ENCODE results near the gene ANKRD12.

The ANKRD12 gene

GRCh38 chr18:9175115-9175514 lies 38.5 kb downstream of the ANKRD12 start:
- no peak overlapping the region for H3K4me3 Mint-ChIP-seq
- no peaks in the 10 kb centered on the region for H3K9me3 Mint-ChIP-seq (ENCODE audit: low read depth)

GRCh38 chr18:9177031-9177430 lies 40.5 kb downstream of the ANKRD12 start:
- Mint-ChIP-seq H3K4me3 (no peak overlapping the region), H3K4me1 (ENCODE audit: low read depth) (peaks cover 78% of the 10 kb centered on the region), H3K27ac (no peak overlapping the region), H3K27me3 (no peaks in the 10 kb centered on the region), H3K9me3 (ENCODE audit: low read depth) (no peaks in the 10 kb centered on the region), H3K36me3 (peaks cover 9% of the 10 kb centered on the region)

More at GRCh38 chr18:9175115-9175514, 38.5 kb downstream of the ANKRD12 start:
- Mint-ChIP-seq H3K36me3 (peaks cover 14% of the 10 kb centered on the region), H3K4me1 (ENCODE audit: low read depth) (peaks cover 71% of the 10 kb centered on the region), H3K27me3 (no peaks in the 10 kb centered on the region), H3K27ac (peak overlapping the region; percentile 41)

- peaks cover 9% of the 10 kb centered on the region for H3K36me3 Mint-ChIP-seq
- H3K4me1 Mint-ChIP-seq (ENCODE audit: low read depth) = peaks cover 76% of the 10 kb centered on the region
- no peak overlapping the region for H3K4me3 Mint-ChIP-seq
- no peaks in the 10 kb centered on the region for H3K27me3 Mint-ChIP-seq
- H3K9me3 Mint-ChIP-seq (ENCODE audit: low read depth) = no peaks in the 10 kb centered on the region
- peak overlapping the region; percentile 29 for H3K27ac Mint-ChIP-seq
Observed at GRCh38 chr18:9177466-9177865, 40.9 kb downstream of the ANKRD12 start.

DNA sequence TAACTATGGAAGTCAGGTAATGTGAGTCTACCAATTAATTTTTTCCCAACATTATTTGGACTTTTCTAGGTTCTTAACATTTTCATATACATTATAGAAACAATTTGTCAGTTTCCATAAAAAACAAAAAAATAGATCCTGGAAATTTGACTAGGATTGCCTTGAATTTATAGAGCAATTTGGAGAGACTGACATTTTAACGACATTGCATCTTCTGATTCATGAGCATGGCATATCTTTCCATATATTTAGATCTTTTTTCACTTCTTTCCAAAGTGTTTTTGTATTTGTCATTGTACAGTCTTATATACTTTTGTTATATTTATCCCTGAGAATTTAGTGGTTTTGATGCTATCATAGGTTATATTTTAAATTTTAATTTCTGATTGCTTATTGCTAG lies 42.0 kb downstream of the ANKRD12 start:
- Mint-ChIP-seq H3K4me3 (no peak overlapping the region), H3K27me3 (no peaks in the 10 kb centered on the region), H3K9me3 (ENCODE audit: low read depth) (no peaks in the 10 kb centered on the region), H3K27ac (peak overlapping the region; percentile 46), H3K36me3 (peaks cover 18% of the 10 kb centered on the region), H3K4me1 (ENCODE audit: low read depth) (peaks cover 80% of the 10 kb centered on the region)

DNA sequence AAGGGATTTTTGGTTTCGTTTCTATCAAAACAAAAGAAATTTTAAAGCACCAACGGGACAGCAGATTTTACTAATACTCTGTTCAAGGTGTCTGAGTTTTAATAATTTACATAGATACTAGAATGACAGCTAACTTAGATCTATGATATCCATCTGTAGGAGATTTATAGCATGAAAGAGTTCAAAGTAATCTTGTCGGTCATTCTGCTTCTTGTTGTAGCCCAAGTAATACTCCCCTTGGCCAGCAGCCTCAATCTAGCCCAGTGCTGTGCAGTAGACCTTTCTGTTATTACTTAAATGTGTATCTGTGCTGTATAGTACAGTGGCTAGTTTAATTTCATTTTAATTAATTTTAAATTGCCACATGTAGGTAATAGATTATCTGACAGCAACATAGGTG lies 44.7 kb downstream of the ANKRD12 start:
- Mint-ChIP-seq H3K27ac (no peak overlapping the region), H3K36me3 (peaks cover 28% of the 10 kb centered on the region), H3K9me3 (ENCODE audit: low read depth) (no peaks in the 10 kb centered on the region), H3K27me3 (no peaks in the 10 kb centered on the region), H3K4me1 (ENCODE audit: low read depth) (peaks cover 84% of the 10 kb centered on the region), H3K4me3 (no peak overlapping the region)

DNA sequence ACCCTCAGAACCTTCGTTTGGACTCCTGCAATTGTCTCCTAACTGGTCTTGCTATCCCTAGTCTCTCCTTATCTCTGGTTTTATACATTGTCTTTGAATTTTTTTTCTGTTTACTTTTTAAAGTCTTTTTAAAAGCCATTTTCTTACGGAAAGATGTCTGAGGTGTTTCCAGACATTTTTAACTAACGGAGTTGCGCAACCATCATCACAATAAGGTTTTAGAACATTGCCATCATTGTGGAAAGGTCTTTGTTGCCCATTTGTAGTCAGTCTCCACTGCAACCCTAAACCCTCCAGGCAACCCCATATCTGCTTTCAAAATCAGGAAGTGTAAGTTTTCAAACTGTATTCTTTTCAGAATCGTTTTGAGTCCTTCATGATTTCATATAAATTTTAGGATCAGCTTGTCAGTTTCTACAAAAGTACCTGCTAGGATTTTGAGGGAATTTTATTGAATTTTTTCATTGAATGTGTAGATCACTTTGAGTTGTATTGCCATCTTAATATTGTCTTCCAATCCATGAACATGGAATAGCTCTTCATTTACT lies 46.3 kb downstream of the ANKRD12 start:
- H3K27ac Mint-ChIP-seq = peak overlapping the region; percentile 52
- H3K4me3 Mint-ChIP-seq = no peak overlapping the region
- peaks cover 73% of the 10 kb centered on the region for H3K4me1 Mint-ChIP-seq (ENCODE audit: low read depth)
- H3K27me3 Mint-ChIP-seq = no peaks in the 10 kb centered on the region
- peaks cover 28% of the 10 kb centered on the region for H3K36me3 Mint-ChIP-seq
- no peaks in the 10 kb centered on the region for H3K9me3 Mint-ChIP-seq (ENCODE audit: low read depth)

DNA sequence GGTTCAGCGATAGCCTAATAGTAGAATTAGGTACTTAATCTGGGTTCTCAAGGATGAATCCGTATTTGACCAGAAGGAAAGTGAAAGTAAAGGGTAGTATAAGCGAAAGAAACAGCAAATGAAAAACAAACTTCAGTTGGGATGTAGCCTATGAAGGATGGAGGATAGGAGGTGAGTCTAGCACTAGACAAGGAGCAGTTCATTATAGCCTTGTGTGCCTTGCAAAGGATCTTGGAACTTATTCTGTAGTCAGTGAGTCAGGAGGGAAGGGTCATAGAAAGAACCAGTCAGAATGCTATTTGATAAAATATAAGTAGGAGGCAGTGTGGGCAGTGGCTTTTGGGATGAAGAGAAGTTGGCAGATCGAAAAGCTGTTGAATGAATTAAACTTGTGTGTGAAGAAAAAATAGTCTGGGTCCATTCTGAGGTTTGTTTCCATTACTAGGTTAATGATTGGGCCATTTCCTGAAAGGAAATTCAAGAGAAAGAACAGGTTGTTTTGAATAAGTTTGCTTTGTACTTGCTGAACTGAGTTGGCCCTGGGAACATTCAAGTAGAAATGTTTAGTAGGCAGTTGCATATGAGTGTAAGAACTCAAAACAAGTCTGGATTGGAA lies 48.5 kb downstream of the ANKRD12 start:
- H3K4me3 Mint-ChIP-seq = peak overlapping the region; percentile 49
- no peaks in the 10 kb centered on the region for H3K27me3 Mint-ChIP-seq
- peaks cover 56% of the 10 kb centered on the region for H3K4me1 Mint-ChIP-seq (ENCODE audit: low read depth)
- H3K27ac Mint-ChIP-seq = peak overlapping the region; percentile 93
- H3K9me3 Mint-ChIP-seq (ENCODE audit: low read depth) = no peaks in the 10 kb centered on the region
- peaks cover 27% of the 10 kb centered on the region for H3K36me3 Mint-ChIP-seq

DNA sequence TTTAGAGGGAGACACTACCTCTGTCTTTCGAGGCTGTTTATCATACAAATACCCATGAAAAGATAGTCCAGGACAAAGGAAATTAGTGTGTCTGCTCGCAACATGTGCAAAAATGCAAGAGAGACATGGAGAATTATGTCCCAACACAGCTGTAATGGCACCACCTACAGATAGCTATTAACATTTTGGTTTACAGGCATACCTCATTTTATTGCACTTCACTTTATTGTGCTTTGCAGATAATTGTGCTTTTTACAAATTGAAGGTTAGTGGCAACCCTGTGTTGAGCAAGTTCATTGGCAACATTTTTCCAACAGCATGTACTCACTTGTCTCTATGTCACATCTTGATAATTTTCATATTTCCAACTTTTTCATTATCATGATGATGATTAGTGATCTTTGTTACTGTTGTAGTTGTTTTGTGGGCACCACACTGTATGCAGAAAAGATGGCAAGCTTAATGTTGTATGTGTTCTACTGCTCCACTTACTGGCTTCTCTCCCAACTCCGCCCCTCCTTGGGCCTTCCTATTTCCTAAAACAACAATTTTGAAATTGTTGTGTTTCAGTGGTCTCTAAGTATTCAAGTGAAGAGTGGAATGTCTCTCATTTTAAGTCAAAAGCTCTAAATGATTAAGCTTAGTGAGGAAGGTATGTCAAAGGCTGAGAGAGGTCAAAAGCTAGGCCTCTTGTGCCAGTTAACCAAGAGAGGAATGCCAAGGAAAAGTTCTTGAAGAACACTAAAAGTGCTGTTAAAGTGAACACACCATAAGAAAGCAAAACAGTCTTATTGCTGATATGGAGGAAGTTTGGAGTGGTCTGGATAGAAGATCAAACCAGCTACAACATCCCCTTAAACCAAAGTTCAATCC lies 52.0 kb downstream of the ANKRD12 start:
- H3K27ac Mint-ChIP-seq = peak overlapping the region; percentile 1
- H3K36me3 Mint-ChIP-seq = peaks cover 28% of the 10 kb centered on the region
- H3K27me3 Mint-ChIP-seq = no peaks in the 10 kb centered on the region
- H3K9me3 Mint-ChIP-seq (ENCODE audit: low read depth) = no peaks in the 10 kb centered on the region
- peaks cover 38% of the 10 kb centered on the region for H3K4me1 Mint-ChIP-seq (ENCODE audit: low read depth)
- no peak overlapping the region for H3K4me3 Mint-ChIP-seq

DNA sequence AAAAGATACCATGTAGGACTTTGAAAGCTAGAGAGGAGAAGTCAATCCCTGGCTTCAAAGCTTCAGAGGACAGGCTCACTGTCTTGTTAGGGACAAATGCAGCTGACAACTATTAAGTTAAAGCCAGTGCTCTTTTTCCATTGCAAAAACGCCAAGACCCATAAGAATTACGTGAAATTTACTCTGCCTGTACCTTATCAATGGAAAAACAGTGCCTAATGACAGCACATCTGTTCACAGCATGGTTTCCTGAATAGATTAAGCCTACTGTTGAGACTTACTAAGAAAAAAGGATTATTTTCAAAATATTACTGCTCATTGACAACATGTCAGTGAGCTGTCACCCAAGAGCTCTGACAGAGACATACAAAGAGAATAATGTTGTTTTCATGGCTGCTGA lies 52.9 kb downstream of the ANKRD12 start:
- Mint-ChIP-seq H3K36me3 (peaks cover 29% of the 10 kb centered on the region), H3K9me3 (ENCODE audit: low read depth) (no peaks in the 10 kb centered on the region), H3K27me3 (no peaks in the 10 kb centered on the region), H3K4me3 (no peak overlapping the region), H3K4me1 (ENCODE audit: low read depth) (peaks cover 30% of the 10 kb centered on the region), H3K27ac (no peak overlapping the region)

DNA sequence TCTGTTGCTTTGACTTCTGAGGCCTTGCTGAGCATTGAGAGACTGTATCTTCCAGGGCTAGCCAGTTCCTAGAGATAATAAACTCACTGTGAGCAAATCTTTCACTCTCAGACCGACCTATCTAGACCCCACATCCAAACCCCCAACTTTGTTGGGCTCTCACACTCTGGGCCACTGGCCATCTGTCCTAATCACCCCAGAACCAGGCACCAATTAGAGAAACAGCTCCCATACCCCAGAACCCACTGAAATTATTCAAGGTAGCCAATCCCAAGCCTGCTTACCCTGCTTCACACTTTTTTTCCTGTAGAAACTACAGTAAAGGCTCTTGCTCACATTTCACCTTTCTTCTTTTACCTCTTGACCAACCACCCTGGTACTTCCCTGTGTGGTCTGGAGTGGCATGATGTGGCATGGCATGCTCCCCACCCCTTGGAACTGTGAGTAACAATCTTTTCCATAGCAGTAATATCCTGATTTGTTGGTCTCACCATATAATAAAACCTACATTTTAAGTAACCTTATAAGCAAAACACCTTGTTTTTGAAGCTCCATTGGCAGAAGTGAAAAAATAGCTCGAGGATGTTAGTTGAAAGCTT lies 55.2 kb downstream of the ANKRD12 start:
- Mint-ChIP-seq H3K27ac (no peak overlapping the region), H3K9me3 (ENCODE audit: low read depth) (no peaks in the 10 kb centered on the region), H3K36me3 (peaks cover 17% of the 10 kb centered on the region), H3K4me3 (no peak overlapping the region), H3K4me1 (ENCODE audit: low read depth) (peaks cover 14% of the 10 kb centered on the region), H3K27me3 (no peaks in the 10 kb centered on the region)

DNA sequence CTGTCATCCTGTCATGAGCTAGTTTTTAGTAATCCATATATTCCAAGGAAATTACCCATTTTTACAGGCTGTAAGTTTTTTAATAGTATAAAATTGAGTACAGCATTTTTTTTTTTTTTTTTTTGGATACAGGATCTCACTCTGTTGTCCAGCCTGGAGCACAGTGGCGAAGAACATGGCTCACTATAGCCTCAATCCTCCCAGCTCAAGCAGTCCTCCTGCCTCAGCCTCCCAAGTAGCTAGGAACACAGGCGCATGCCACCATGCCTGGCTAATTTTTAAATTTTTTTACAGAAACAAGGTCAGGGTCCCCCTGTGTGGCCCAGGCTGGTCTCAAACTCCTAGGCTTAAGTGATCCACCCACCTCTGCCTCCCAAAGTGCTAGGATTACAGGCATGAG lies 56.5 kb downstream of the ANKRD12 start:
- Mint-ChIP-seq H3K4me1 (ENCODE audit: low read depth) (peaks cover 14% of the 10 kb centered on the region), H3K9me3 (ENCODE audit: low read depth) (no peaks in the 10 kb centered on the region), H3K27me3 (no peaks in the 10 kb centered on the region), H3K36me3 (peaks cover 20% of the 10 kb centered on the region), H3K27ac (no peak overlapping the region), H3K4me3 (no peak overlapping the region)

- Mint-ChIP-seq H3K4me1 (ENCODE audit: low read depth) (peaks cover 15% of the 10 kb centered on the region), H3K27me3 (no peaks in the 10 kb centered on the region), H3K9me3 (ENCODE audit: low read depth) (no peaks in the 10 kb centered on the region), H3K27ac (no peak overlapping the region), H3K36me3 (peaks cover 15% of the 10 kb centered on the region), H3K4me3 (no peak overlapping the region)
Observed at GRCh38 chr18:9196568-9196967, 60.0 kb downstream of the ANKRD12 start.

DNA sequence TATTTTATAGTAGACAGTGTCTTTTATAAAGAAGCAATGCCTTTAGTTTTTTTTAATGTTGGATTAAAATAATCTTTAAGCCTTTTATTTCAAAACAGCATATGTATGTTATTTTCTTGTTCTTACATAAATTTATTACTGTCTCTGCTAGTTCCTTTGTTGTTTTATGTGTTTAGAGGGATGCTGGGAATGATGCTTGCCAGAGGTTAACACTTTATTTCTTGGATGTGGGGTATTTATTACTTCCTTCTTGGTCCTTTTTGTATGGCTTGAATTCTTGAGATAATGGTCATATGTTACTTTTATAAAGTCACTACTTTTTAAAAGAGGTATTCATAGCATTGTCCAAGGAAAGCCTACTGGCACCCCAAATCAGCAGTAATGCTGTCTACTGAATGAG lies 63.1 kb downstream of the ANKRD12 start:
- Mint-ChIP-seq H3K4me3 (no peak overlapping the region), H3K27me3 (no peaks in the 10 kb centered on the region), H3K4me1 (ENCODE audit: low read depth) (peaks cover 7% of the 10 kb centered on the region), H3K27ac (no peak overlapping the region), H3K9me3 (ENCODE audit: low read depth) (no peaks in the 10 kb centered on the region), H3K36me3 (peaks cover 5% of the 10 kb centered on the region)

GRCh38 chr18:9201224-9201623 lies 64.6 kb downstream of the ANKRD12 start:
- no peak overlapping the region for H3K4me3 Mint-ChIP-seq
- H3K27me3 Mint-ChIP-seq = no peaks in the 10 kb centered on the region
- H3K9me3 Mint-ChIP-seq (ENCODE audit: low read depth) = no peaks in the 10 kb centered on the region
- peaks cover 5% of the 10 kb centered on the region for H3K36me3 Mint-ChIP-seq
- no peak overlapping the region for H3K27ac Mint-ChIP-seq
- H3K4me1 Mint-ChIP-seq (ENCODE audit: low read depth) = peaks cover 8% of the 10 kb centered on the region

- Mint-ChIP-seq H3K27ac (no peak overlapping the region), H3K27me3 (no peaks in the 10 kb centered on the region), H3K9me3 (ENCODE audit: low read depth) (no peaks in the 10 kb centered on the region), H3K36me3 (peaks cover 4% of the 10 kb centered on the region), H3K4me3 (no peak overlapping the region), H3K4me1 (ENCODE audit: low read depth) (peaks cover 9% of the 10 kb centered on the region)
Observed at GRCh38 chr18:9204659-9205058, 68.1 kb downstream of the ANKRD12 start.

Data from activated naive CD8-positive, alpha-beta T cell (primary cell).